Measurements from ENCODE around the gene ABCF2. TPM values are rescaled to one million over a fixed set of nuclear protein-coding genes. Genes with fewer than 3 reads are reported as not detected.
A peak's percentile ranks its signal among the peaks of the same experiment; 100 is the strongest.

Gene ABCF2
- total RNA-seq, 1 donor: 70.0 TPM

GRCh38 chr7:151204383-151205032 is 22.5 kb downstream of the ABCF2 start:
- no peak overlapping the region for H3K4me3 ChIP-seq (ENCODE audit: low read depth, low read length)
- DNase-seq (ENCODE audit: low read depth): no peak
- TF ChIP-seq CTCF (IDR thresholded peaks at IDR 0.05; ENCODE audit: insufficient read depth, low read depth, low read length): peak; percentile 5

- no peak for DNase-seq (ENCODE audit: low read depth)
- H3K4me3 ChIP-seq (ENCODE audit: low read depth, low read length): no peak overlapping the region
- no peak for TF ChIP-seq CTCF (IDR thresholded peaks at IDR 0.05; ENCODE audit: insufficient read depth, low read depth, low read length)
Observed at GRCh38 chr7:151202836-151203235, 24.2 kb downstream of the ABCF2 start.

GRCh38 chr7:151201751-151202150 is 25.3 kb downstream of the ABCF2 start:
- no peak for TF ChIP-seq CTCF (IDR thresholded peaks at IDR 0.05; ENCODE audit: insufficient read depth, low read depth, low read length)
- no peak for DNase-seq (ENCODE audit: low read depth)

GRCh38 chr7:151201344-151201743 is 25.7 kb downstream of the ABCF2 start:
- no peak for DNase-seq (ENCODE audit: low read depth)
- TF ChIP-seq CTCF (IDR thresholded peaks at IDR 0.05; ENCODE audit: insufficient read depth, low read depth, low read length): no peak
- H3K4me3 ChIP-seq (ENCODE audit: low read depth, low read length): no peak overlapping the region

More at GRCh38 chr7:151201751-151202150, 25.3 kb downstream of the ABCF2 start:
- no peak overlapping the region for H3K4me3 ChIP-seq (ENCODE audit: low read depth, low read length)

- H3K4me3 ChIP-seq (ENCODE audit: low read depth, low read length): no peak overlapping the region
- TF ChIP-seq CTCF (IDR thresholded peaks at IDR 0.05; ENCODE audit: insufficient read depth, low read depth, low read length): no peak
- no peak for DNase-seq (ENCODE audit: low read depth)
Observed at GRCh38 chr7:151198945-151199848, 27.8 kb downstream of the ABCF2 start.

GRCh38 chr7:151197932-151198331 is 29.1 kb downstream of the ABCF2 start:
- no peak for DNase-seq (ENCODE audit: low read depth)
- TF ChIP-seq CTCF (IDR thresholded peaks at IDR 0.05; ENCODE audit: insufficient read depth, low read depth, low read length): no peak
- no peak overlapping the region for H3K4me3 ChIP-seq (ENCODE audit: low read depth, low read length)

All from fibroblast of villous mesenchyme (primary cell).